ENCODE results near the gene BCAS3. TPM values are rescaled to one million over a fixed set of nuclear protein-coding genes. Genes with fewer than 3 reads are reported as not detected.

Gene BCAS3
- total and polyA plus RNA-seq, 4 donors = 5.8 to 24.6 (median 10.1) TPM

- peaks cover 0 to 4% (median 1%) of the 10 kb centered on the region in 4 donors for H3K4me1 ChIP-seq (ENCODE audit: control insufficient read depth in 4 of 4, insufficient read depth in 4 of 4, low read length in 3 of 4)
- H3K27me3 ChIP-seq (ENCODE audit: control insufficient read depth in 4 of 4, insufficient read depth in 4 of 4, low read length in 3 of 4) = no peaks in the 10 kb centered on the region
- no peak for DNase-seq (ENCODE audit: low spot score)
- H3K36me3 ChIP-seq (ENCODE audit: control insufficient read depth in 4 of 4, insufficient read depth in 3 of 4, low read depth in 1 of 4, low read length in 3 of 4) = no peaks in the 10 kb centered on the region
- H3K27ac ChIP-seq (ENCODE audit: low read depth in 1 of 2, low read length in 2 of 2) = no peak overlapping the region
- WGBS = 96% methylated on average over 15 of the region's 15 CpGs
- no peak overlapping the region for H3K9ac ChIP-seq (ENCODE audit: low read depth in 1 of 2, low read length in 2 of 2)
- no peaks in the 10 kb centered on the region for H3K9me3 ChIP-seq (ENCODE audit: control insufficient read depth in 4 of 4, low read length in 3 of 4)
- no peak for TF ChIP-seq ZBTB33 (IDR thresholded peaks at IDR 0.05)
- no peak for TF ChIP-seq HNF4G (IDR thresholded peaks at IDR 0.05)
- no peak for TF ChIP-seq CTCF (IDR thresholded peaks at IDR 0.05; ENCODE audit: low read depth, low read length, missing input control)
- no peak for TF ChIP-seq HNF4A (conservative IDR thresholded peaks at IDR 0.05)
- TF ChIP-seq REST (IDR thresholded peaks at IDR 0.05) = no peak
- TF ChIP-seq RXRA (IDR thresholded peaks at IDR 0.05) = no peak
- no peak for TF ChIP-seq FOXA1 (IDR thresholded peaks at IDR 0.05)
- no peak for TF ChIP-seq NR2F2 (IDR thresholded peaks at IDR 0.05)
- no peak for TF ChIP-seq SP1 (IDR thresholded peaks at IDR 0.05)
- TF ChIP-seq EGR1 (IDR thresholded peaks at IDR 0.05; ENCODE audit: low read depth in 2 of 2) = no peak
- no peak for TF ChIP-seq TAF1 (conservative IDR thresholded peaks at IDR 0.05)
- no peak for TF ChIP-seq GABPA (IDR thresholded peaks at IDR 0.05 in 1 of 2, conservative IDR thresholded peaks at IDR 0.05 in 1 of 2)
- TF ChIP-seq JUND (IDR thresholded peaks at IDR 0.05) = no peak
- no peak for TF ChIP-seq RAD21 (IDR thresholded peaks at IDR 0.05)
- no peak for TF ChIP-seq FOXA2 (IDR thresholded peaks at IDR 0.05)
- TF ChIP-seq MAX (IDR thresholded peaks at IDR 0.05) = no peak
- H3K4me3 ChIP-seq (ENCODE audit: low read depth in 1 of 3, low read length in 3 of 3) = no peak overlapping the region
Observed at GRCh38 chr17:61385577-61386236, 708.1 kb downstream of the BCAS3 start.

GRCh38 chr17:61386251-61386650 lies 708.6 kb downstream of the BCAS3 start:
- Histone ChIP-seq H3K27me3 (ENCODE audit: control insufficient read depth in 4 of 4, insufficient read depth in 4 of 4, low read length in 3 of 4) (peaks cover 0 to 1% (median 0%) of the 10 kb centered on the region in 4 donors), H3K27ac (ENCODE audit: low read depth in 1 of 2, low read length in 2 of 2) (no peak overlapping the region), H3K36me3 (ENCODE audit: control insufficient read depth in 4 of 4, insufficient read depth in 3 of 4, low read depth in 1 of 4, low read length in 3 of 4) (no peaks in the 10 kb centered on the region), H3K4me3 (ENCODE audit: low read depth in 1 of 3, low read length in 3 of 3) (no peak overlapping the region), H3K9ac (ENCODE audit: low read depth in 1 of 2, low read length in 2 of 2) (no peak overlapping the region), H3K4me1 (ENCODE audit: control insufficient read depth in 4 of 4, insufficient read depth in 4 of 4, low read length in 3 of 4) (peaks cover 0 to 4% (median 1%) of the 10 kb centered on the region in 4 donors), H3K9me3 (ENCODE audit: control insufficient read depth in 4 of 4, low read length in 3 of 4) (no peaks in the 10 kb centered on the region)
- 93% methylated on average over 6 of the region's 6 CpGs for WGBS
- DNase-seq (ENCODE audit: low spot score) = no peak
- TF ChIP-seq TAF1 (conservative IDR thresholded peaks at IDR 0.05) (no peak), NR2F2 (IDR thresholded peaks at IDR 0.05) (no peak), JUND (IDR thresholded peaks at IDR 0.05) (no peak), YY1 (IDR thresholded peaks at IDR 0.05) (no peak), EGR1 (IDR thresholded peaks at IDR 0.05; ENCODE audit: low read depth in 2 of 2) (no peak), MAX (IDR thresholded peaks at IDR 0.05) (no peak), CTCF (IDR thresholded peaks at IDR 0.05; ENCODE audit: low read depth, low read length, missing input control) (no peak), FOXA2 (IDR thresholded peaks at IDR 0.05) (no peak), GABPA (IDR thresholded peaks at IDR 0.05 in 1 of 2, conservative IDR thresholded peaks at IDR 0.05 in 1 of 2) (no peak), ATF3 (IDR thresholded peaks at IDR 0.05) (no peak)
